CD8-positive, alpha-beta memory T cell (primary cell): ENCODE measurements around the gene TAF11L3. TPM values are rescaled to one million over a fixed set of nuclear protein-coding genes. Genes with fewer than 3 reads are reported as not detected.
"Not testable (repeated sequence)": the region's sequence is repeated elsewhere in the genome, so short reads cannot be mapped to it uniquely, and the experiment has no call there.

Experiments used
- CTCF ChIA-PET: fragments of 350-600 bp; sonication (Branson Sonifier 250); formaldehyde crosslinking; loops from one replicate; lab custom pipeline; 2021; ENCODE audit warnings: antibody characterized with exemption; lab: Charles Lee
- POLR2A ChIA-PET: fragments of 350-600 bp; sonication (Branson Sonifier 250); formaldehyde crosslinking; loops from one replicate; lab custom pipeline; 2021; ENCODE audit warnings: antibody characterized with exemption; lab: Charles Lee
- DNase-seq, 5 donors: peaks; one replicate each; pipeline versions ENCODE4 v3.0.0 to v3.0.0-alpha.2; 2020 to 2022; ENCODE audit warnings: mixed read lengths in 1 of 5
- H3K27ac ChIP-seq: one replicate; pipeline ENCODE4 v1.7.0; 2013; ENCODE audit warnings: low read depth, mild to moderate bottlenecking, low read length, moderate library complexity
- H3K27me3 ChIP-seq: 2 replicates; pipeline ENCODE4 v1.7.0; 2013; ENCODE audit warnings: low read length, mild to moderate bottlenecking; ENCODE audit not compliant: insufficient read depth, poor library complexity, severe bottlenecking
- H3K36me3 ChIP-seq: 2 replicates; pipeline ENCODE4 v1.7.0; 2013; ENCODE audit warnings: mild to moderate bottlenecking, low read length, moderate library complexity; ENCODE audit not compliant: insufficient read depth
- H3K4me1 ChIP-seq: 2 replicates; pipeline ENCODE4 v1.7.0; 2013; ENCODE audit warnings: mild to moderate bottlenecking, low read length, moderate library complexity; ENCODE audit not compliant: insufficient read depth
- H3K4me3 ChIP-seq: 2 replicates; pipeline ENCODE4 v1.7.0; 2013; ENCODE audit warnings: mild to moderate bottlenecking, low read length
- H3K9me3 ChIP-seq: 2 replicates; pipeline ENCODE4 v1.7.0; 2013; ENCODE audit warnings: mild to moderate bottlenecking, low read length
- H3K27ac Mint-ChIP-seq, 8 donors: one replicate each; pipeline ENCODE4 v1.8.0; 2020 to 2021; ENCODE audit warnings: mixed read lengths in 8 of 8, mild to moderate bottlenecking in 6 of 8, inconsistent platforms in 3 of 8, moderate library complexity in 3 of 8
- H3K27me3 Mint-ChIP-seq, 2 donors: one replicate each; pipeline ENCODE4 v1.8.0; 2020 to 2021; ENCODE audit warnings: mixed read lengths in 2 of 2, mild to moderate bottlenecking in 1 of 2, moderate library complexity in 1 of 2
- H3K36me3 Mint-ChIP-seq, 3 donors: one replicate each; pipeline ENCODE4 v1.8.0; 2020 to 2021; ENCODE audit warnings: mixed read lengths in 3 of 3, inconsistent platforms in 1 of 3, mild to moderate bottlenecking in 1 of 3
- H3K4me1 Mint-ChIP-seq, 3 donors: one replicate each; pipeline ENCODE4 v1.8.0; 2020 to 2021; ENCODE audit warnings: mixed read lengths in 3 of 3, inconsistent platforms in 1 of 3, mild to moderate bottlenecking in 1 of 3
- H3K4me3 Mint-ChIP-seq, 7 donors: one replicate each; pipeline ENCODE4 v1.8.0; 2020 to 2021; ENCODE audit warnings: mixed read lengths in 7 of 7, mild to moderate bottlenecking in 6 of 7, moderate library complexity in 4 of 7, inconsistent platforms in 2 of 7
- H3K9me3 Mint-ChIP-seq, 5 donors: one replicate each; pipeline ENCODE4 v1.8.0; 2020 to 2022; ENCODE audit warnings: mixed read lengths in 5 of 5, mild to moderate bottlenecking in 3 of 5, moderate library complexity in 2 of 5, inconsistent platforms in 1 of 5
- polyA plus RNA-seq: library from polyadenylated mRNA; unstranded; fragments of 300-500 nt; fragmentation: Illumina TruSeq; gene quantifications from one replicate; pipeline ENCODE4 v1.2.3, GENCODE V29; 2021
- total RNA-seq, 2 experiments: library from RNA; stranded (reverse); gene quantifications; one replicate each; pipeline ENCODE4 v1.2.3, GENCODE V29; 2021

The TAF11L3 gene
- total RNA-seq (not detected), polyA plus RNA-seq (not detected)

- H3K36me3 ChIP-seq, H3K4me3 ChIP-seq, POLR2A ChIA-PET, H3K9me3 ChIP-seq, H3K27ac ChIP-seq, H3K9me3 Mint-ChIP-seq, H3K4me1 ChIP-seq, DNase-seq, H3K27me3 Mint-ChIP-seq, H3K4me1 Mint-ChIP-seq, H3K4me3 Mint-ChIP-seq, H3K36me3 Mint-ChIP-seq, CTCF ChIA-PET, H3K27ac Mint-ChIP-seq, H3K27me3 ChIP-seq: not testable (repeated sequence)
These were observed at the start of gene TAF11L3 for GRCh38 chr5:17518067-17518466. Gene TAF11L3, plus strand, starts transcription at chr5:17518367.

DNA sequence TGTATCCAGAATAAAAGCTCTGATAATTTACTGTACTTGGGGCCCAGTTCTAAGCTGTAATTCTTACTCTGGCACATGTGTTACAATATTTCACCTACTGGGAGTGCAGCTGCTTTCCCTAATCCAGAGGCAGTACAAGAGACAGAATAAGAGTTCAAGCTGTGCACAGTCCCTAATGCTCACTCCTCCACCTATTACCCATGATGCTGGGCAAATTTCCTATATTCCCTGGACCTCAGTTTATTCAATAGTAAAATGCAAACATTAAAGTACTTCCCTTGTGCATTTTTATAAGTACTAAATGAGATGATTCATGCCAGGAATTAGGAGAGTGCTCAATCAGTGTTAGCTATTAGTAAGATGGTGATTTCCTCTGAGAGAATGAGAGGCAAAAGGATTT, 48.1 kb upstream of the TAF11L3 start:
- no peaks in the 10 kb centered on the region for H3K4me1 Mint-ChIP-seq
- POLR2A ChIA-PET, result no interaction called here
- Histone ChIP-seq H3K36me3 (no peaks in the 10 kb centered on the region), H3K9me3 (no peaks in the 10 kb centered on the region), H3K4me3 (no peak overlapping the region), H3K27ac (no peak overlapping the region), H3K27me3 (no peaks in the 10 kb centered on the region), H3K4me1 (no peaks in the 10 kb centered on the region)
- CTCF ChIA-PET, result no interaction called here
- H3K27ac Mint-ChIP-seq, result no peak overlapping the region
- H3K27me3 Mint-ChIP-seq, result no peaks in the 10 kb centered on the region
- DNase-seq, result no peak
- H3K9me3 Mint-ChIP-seq, result peaks cover 3 to 15% (median 11%) of the 10 kb centered on the region in 5 donors
- no peak overlapping the region for H3K4me3 Mint-ChIP-seq
- no peaks in the 10 kb centered on the region for H3K36me3 Mint-ChIP-seq

DNA sequence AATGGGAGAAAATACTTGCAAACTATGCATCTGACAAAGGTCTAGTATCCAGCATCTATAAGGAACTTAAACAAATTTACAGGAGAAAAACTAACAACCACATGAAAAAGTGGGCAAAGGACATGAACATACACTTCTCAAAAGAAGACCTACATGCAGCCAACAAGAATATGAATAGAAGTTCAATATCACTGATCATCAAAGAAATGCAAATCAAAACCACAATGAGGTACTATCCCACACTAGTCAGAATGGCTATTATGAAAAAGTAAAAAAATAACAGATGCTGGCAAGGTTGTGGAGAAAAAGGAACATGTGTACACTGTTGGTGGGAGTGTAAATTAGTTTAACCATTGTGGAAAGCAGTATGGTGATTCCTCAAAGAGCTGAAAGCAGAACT, 43.1 kb upstream of the TAF11L3 start:
- H3K4me1 Mint-ChIP-seq, DNase-seq, H3K36me3 Mint-ChIP-seq, H3K27me3 ChIP-seq, H3K4me3 Mint-ChIP-seq, H3K27ac ChIP-seq, H3K27me3 Mint-ChIP-seq, H3K4me3 ChIP-seq, H3K4me1 ChIP-seq, H3K36me3 ChIP-seq, H3K9me3 ChIP-seq, CTCF ChIA-PET, POLR2A ChIA-PET, H3K27ac Mint-ChIP-seq: not testable (repeated sequence)
- H3K9me3 Mint-ChIP-seq, result peaks cover 5 to 11% (median 5%) of the 10 kb centered on the region in 5 donors

DNA sequence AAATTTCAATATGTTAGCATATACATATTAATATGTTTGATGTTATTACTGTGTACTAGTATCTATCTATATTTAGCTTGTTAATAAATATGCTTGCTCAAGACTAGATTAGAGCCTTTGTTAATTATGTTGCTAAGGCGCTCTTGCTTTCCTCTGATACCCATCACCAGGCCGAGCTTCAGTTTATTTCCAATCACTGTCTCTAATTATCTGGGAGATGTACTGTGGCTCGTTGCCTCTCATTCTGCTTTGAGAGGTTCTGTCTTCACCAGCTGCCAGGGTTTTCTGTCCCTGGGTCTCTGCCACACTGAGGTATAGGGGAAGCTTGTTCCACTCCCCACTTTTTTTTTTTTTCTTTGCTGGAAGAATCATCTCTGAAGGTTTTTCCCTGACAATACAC, 41.1 kb upstream of the TAF11L3 start:
- ChIA-PET POLR2A (no interaction called here), CTCF (no interaction called here)
- Mint-ChIP-seq H3K4me1 (no peaks in the 10 kb centered on the region), H3K27me3 (no peaks in the 10 kb centered on the region), H3K4me3 (no peak overlapping the region), H3K27ac (no peak overlapping the region), H3K36me3 (no peaks in the 10 kb centered on the region), H3K9me3 (peaks cover 3 to 6% (median 5%) of the 10 kb centered on the region in 5 donors)
- H3K27me3 ChIP-seq, result no peaks in the 10 kb centered on the region
- no peaks in the 10 kb centered on the region for H3K4me1 ChIP-seq
- no peaks in the 10 kb centered on the region for H3K9me3 ChIP-seq
- no peak for DNase-seq
- H3K36me3 ChIP-seq, result no peaks in the 10 kb centered on the region
- no peak overlapping the region for H3K4me3 ChIP-seq
- H3K27ac ChIP-seq, result no peak overlapping the region

DNA sequence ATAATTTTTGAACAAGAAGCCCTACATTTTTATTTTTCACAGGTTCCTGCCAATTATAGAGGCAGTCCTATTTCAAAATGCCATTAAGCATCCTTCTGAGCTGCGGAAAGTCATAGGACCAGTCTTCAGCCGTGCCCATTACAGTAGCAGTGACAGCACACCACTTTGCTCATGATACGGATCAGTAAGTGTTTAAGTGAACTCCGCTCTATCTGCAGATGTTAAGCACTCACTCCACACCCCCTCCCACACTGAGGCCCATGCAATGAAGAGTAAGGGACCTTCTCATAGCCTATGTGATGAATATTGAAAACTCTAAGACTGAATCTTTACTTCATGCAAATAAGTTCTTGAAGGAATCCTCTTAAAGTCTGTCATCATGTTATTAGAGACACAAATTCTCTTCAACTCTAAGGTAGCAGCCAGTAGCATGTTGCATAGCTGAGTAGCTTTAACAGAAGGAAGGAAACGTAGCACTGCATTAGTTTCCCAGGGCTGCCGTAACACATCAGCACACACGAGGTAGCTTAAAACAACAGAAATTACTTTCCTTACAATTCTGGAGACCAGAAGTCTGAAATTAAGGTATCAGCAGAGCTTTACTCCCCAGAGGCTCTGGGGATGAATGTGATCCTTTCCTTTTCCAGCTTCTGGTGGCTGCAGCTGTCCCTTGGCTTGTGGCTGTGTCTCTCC, 40.4 kb upstream of the TAF11L3 start:
- CTCF ChIA-PET, result no interaction called here
- no peaks in the 10 kb centered on the region for H3K4me1 ChIP-seq
- Mint-ChIP-seq H3K4me3 (no peak overlapping the region), H3K36me3 (no peaks in the 10 kb centered on the region), H3K27me3 (no peaks in the 10 kb centered on the region), H3K9me3 (peaks cover 3 to 8% (median 5%) of the 10 kb centered on the region in 5 donors), H3K4me1 (no peaks in the 10 kb centered on the region), H3K27ac (no peak overlapping the region)
- no peak for DNase-seq
- POLR2A ChIA-PET, result no interaction called here
- H3K9me3 ChIP-seq, result no peaks in the 10 kb centered on the region
- H3K36me3 ChIP-seq, result no peaks in the 10 kb centered on the region
- H3K4me3 ChIP-seq, result no peak overlapping the region
- H3K27me3 ChIP-seq, result no peaks in the 10 kb centered on the region
- H3K27ac ChIP-seq, result no peak overlapping the region

- Histone ChIP-seq H3K36me3 (no peaks in the 10 kb centered on the region), H3K4me1 (no peaks in the 10 kb centered on the region), H3K27ac (no peak overlapping the region), H3K9me3 (no peaks in the 10 kb centered on the region), H3K4me3 (no peak overlapping the region), H3K27me3 (no peaks in the 10 kb centered on the region)
- POLR2A ChIA-PET, result no interaction called here
- Mint-ChIP-seq H3K36me3 (no peaks in the 10 kb centered on the region), H3K4me3 (no peak overlapping the region), H3K9me3 (peaks cover 3 to 8% (median 5%) of the 10 kb centered on the region in 5 donors), H3K27me3 (no peaks in the 10 kb centered on the region), H3K27ac (no peak overlapping the region), H3K4me1 (no peaks in the 10 kb centered on the region)
- CTCF ChIA-PET, result no interaction called here
- no peak for DNase-seq
These were observed 36.8 kb upstream of the TAF11L3 start for GRCh38 chr5:17481378-17481777.

GRCh38 chr5:17482790-17483189, 35.4 kb upstream of the TAF11L3 start:
- POLR2A ChIA-PET, result no interaction called here
- CTCF ChIA-PET, result no interaction called here
- no peak overlapping the region for H3K27ac ChIP-seq

GRCh38 chr5:17486464-17487173, 31.5 kb upstream of the TAF11L3 start:
- peaks cover 2 to 22% (median 9%) of the 10 kb centered on the region in 5 donors for H3K9me3 Mint-ChIP-seq
- CTCF ChIA-PET, H3K9me3 ChIP-seq, H3K36me3 ChIP-seq, H3K27ac ChIP-seq, DNase-seq, POLR2A ChIA-PET, H3K27ac Mint-ChIP-seq, H3K27me3 Mint-ChIP-seq, H3K36me3 Mint-ChIP-seq, H3K4me1 ChIP-seq, H3K4me3 ChIP-seq, H3K4me3 Mint-ChIP-seq, H3K4me1 Mint-ChIP-seq, H3K27me3 ChIP-seq: not testable (repeated sequence)

More at GRCh38 chr5:17482790-17483189, 35.4 kb upstream of the TAF11L3 start:
- peaks cover 0 to 8% (median 5%) of the 10 kb centered on the region in 5 donors for H3K9me3 Mint-ChIP-seq
- H3K27me3 Mint-ChIP-seq, result no peaks in the 10 kb centered on the region
- H3K4me1 ChIP-seq, result no peaks in the 10 kb centered on the region
- H3K4me3 Mint-ChIP-seq, result no peak overlapping the region
- no peaks in the 10 kb centered on the region for H3K9me3 ChIP-seq
- no peak overlapping the region for H3K27ac Mint-ChIP-seq
- H3K4me3 ChIP-seq, result no peak overlapping the region
- no peak for DNase-seq
- no peaks in the 10 kb centered on the region for H3K27me3 ChIP-seq
- no peaks in the 10 kb centered on the region for H3K36me3 ChIP-seq
- H3K4me1 Mint-ChIP-seq, result no peaks in the 10 kb centered on the region
- H3K36me3 Mint-ChIP-seq, result no peaks in the 10 kb centered on the region
